Upper lobe of left lung (tissue), 6 donors: Measurements from ENCODE around the gene TELO2. TPM values are rescaled to one million over a fixed set of nuclear protein-coding genes. Genes with fewer than 3 reads are reported as not detected.
A peak's percentile ranks its signal among the peaks of the same experiment; 100 is the strongest.

ENCODE experiments used
- ATAC-seq, 2 donors: fragments of 200-7000 bp; cut with Tn5 transposase; one replicate each; pipeline ENCODE4 v1.9.1; 2022; ENCODE audit warnings: mild to moderate bottlenecking in 2 of 2, moderate library complexity in 2 of 2; ENCODE audit not compliant: low FRiP score in 2 of 2
- DNase-seq, 2 donors: peaks; one replicate each; pipeline ENCODE4 v3.0.0-alpha.2; 2019 to 2020
- H3K27ac ChIP-seq, 4 donors: fragments of 200-600 bp; sonication (generic); one replicate each; pipeline ENCODE4 v1.5.1; 2016 to 2019
- H3K27me3 ChIP-seq, 4 donors: fragments of 200-600 bp; sonication (generic); one replicate each; pipeline ENCODE4 v1.5.1; 2017 to 2019
- H3K36me3 ChIP-seq, 4 donors: fragments of 200-600 bp; sonication (generic); one replicate each; pipeline ENCODE4 v1.5.1; 2016 to 2019
- H3K4me1 ChIP-seq, 4 donors: fragments of 200-600 bp; sonication (generic); one replicate each; pipeline ENCODE4 v1.5.1; 2018 to 2019
- H3K4me3 ChIP-seq, 4 donors: fragments of 200-600 bp; sonication (generic); one replicate each; pipeline ENCODE4 v1.5.1; 2017 to 2019; ENCODE audit warnings: mild to moderate bottlenecking in 2 of 4, moderate library complexity in 1 of 4
- H3K9me3 ChIP-seq, 4 donors: fragments of 200-600 bp; sonication (generic); one replicate each; pipeline ENCODE4 v1.5.1; 2018 to 2019
- EP300 ChIP-seq, 4 donors: sonication (generic); formaldehyde crosslinking; IDR thresholded peaks; one replicate each; pipeline ENCODE4 v1.5.1; 2017; ENCODE audit warnings: antibody characterized with exemption in 4 of 4, control low read depth in 2 of 4
- POLR2A ChIP-seq, 4 donors: fragments of 450-650 bp; IDR thresholded peaks; one replicate each; pipeline ENCODE4 v1.5.1; 2016 to 2017; ENCODE audit warnings: antibody characterized with exemption in 4 of 4, mild to moderate bottlenecking in 2 of 4
- POLR2AphosphoS5 ChIP-seq, 2 donors: sonication (generic); formaldehyde crosslinking; IDR thresholded peaks; one replicate each; pipeline ENCODE4 v1.5.1; 2017; ENCODE audit warnings: antibody characterized with exemption in 2 of 2
- whole genome bisulfite sequencing, 2 donors: methylation state at CpG; one replicate each; pipeline ENCODE4 v1.1.5; 2017 to 2018; 5-methylcytosine and 5-hydroxymethylcytosine counted together
- total RNA-seq, 6 donors: library from RNA; depleted of rRNA in 4 of 6; stranded (reverse); fragments of >200 nt in 4 of 6; gene quantifications; one replicate each; pipeline versions ENCODE4 v1.1.0 to v1.2.1, GENCODE V29; 2016 to 2021
- TF ChIP-seq, protein P1 (sequence below), 6 experiments: fragments of 450-650 bp in 4 of 6; fragments of 200-600 bp in 2 of 6; sonication (generic) in 2 of 6; IDR thresholded peaks; one replicate each; pipeline ENCODE4 v1.5.1; 2016 to 2019; ENCODE audit warnings: antibody characterized with exemption in 6 of 6
- donor health status: DM: no; HTN: no; CAD: no; lungs with moderate emphysema.
- donor health status: DM: no; HTN: yes; CAD: no; lungs with severe emphysema.

TELO2 gene
- total RNA-seq, 6 donors from 2014 or later: 13.8 to 130 (median 41.5) TPM

DNA sequence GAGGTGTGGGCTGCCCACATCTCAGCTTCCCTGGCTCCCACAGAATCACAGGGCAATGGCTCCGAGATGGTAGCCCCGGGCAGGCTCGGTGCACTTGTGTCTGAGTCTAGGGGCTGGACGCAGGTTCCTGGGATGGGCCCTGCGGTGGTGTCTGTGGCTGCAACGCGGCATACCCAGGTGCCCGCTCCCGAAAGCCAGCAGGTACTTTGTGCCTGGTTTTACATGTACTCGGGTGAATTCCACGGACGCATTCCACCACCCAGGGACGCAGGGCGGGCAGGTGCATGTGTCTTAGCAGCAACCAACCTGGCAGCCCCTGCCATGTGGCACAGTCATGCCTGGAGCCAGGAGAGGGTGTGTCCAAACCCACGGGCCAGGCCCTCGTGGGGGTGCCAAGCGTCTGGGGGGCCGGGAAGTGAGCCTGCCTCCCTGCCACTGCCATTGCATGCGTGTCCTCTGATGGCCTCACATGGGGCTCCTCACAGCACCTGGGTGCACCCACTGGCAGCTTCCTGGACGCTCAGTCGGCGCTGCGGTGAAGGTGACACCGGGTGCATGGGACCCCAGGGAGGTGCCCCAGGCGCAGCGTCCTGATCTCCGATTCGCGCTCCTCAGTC, 35.9 kb downstream of the TELO2 start:
- H3K27me3 ChIP-seq: no peaks in the 10 kb centered on the region
- peaks cover 44 to 67% (median 53%) of the 10 kb centered on the region in 4 donors for H3K4me1 ChIP-seq
- peaks cover 0 to 6% (median 3%) of the 10 kb centered on the region in 4 donors for H3K36me3 ChIP-seq
- peak overlapping the region; percentile 33 to 97 (median 94) for H3K27ac ChIP-seq
- no peak overlapping the region for H3K4me3 ChIP-seq
- no peaks in the 10 kb centered on the region for H3K9me3 ChIP-seq
- no peak for ATAC-seq
- TF ChIP-seq, protein P1, sequence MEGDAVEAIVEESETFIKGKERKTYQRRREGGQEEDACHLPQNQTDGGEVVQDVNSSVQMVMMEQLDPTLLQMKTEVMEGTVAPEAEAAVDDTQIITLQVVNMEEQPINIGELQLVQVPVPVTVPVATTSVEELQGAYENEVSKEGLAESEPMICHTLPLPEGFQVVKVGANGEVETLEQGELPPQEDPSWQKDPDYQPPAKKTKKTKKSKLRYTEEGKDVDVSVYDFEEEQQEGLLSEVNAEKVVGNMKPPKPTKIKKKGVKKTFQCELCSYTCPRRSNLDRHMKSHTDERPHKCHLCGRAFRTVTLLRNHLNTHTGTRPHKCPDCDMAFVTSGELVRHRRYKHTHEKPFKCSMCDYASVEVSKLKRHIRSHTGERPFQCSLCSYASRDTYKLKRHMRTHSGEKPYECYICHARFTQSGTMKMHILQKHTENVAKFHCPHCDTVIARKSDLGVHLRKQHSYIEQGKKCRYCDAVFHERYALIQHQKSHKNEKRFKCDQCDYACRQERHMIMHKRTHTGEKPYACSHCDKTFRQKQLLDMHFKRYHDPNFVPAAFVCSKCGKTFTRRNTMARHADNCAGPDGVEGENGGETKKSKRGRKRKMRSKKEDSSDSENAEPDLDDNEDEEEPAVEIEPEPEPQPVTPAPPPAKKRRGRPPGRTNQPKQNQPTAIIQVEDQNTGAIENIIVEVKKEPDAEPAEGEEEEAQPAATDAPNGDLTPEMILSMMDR (IDR thresholded peaks at IDR 0.05): no peak
- TF ChIP-seq POLR2AphosphoS5 (IDR thresholded peaks at IDR 0.05) (no peak), POLR2A (IDR thresholded peaks at IDR 0.05) (no peak), EP300 (IDR thresholded peaks at IDR 0.05) (no peak)
- WGBS, 2 donors: 92 to 94% methylated on average over 9 to 29 of the region's 29 CpGs
- DNase-seq: peak in 1 of 2 donors; percentile 76

DNA sequence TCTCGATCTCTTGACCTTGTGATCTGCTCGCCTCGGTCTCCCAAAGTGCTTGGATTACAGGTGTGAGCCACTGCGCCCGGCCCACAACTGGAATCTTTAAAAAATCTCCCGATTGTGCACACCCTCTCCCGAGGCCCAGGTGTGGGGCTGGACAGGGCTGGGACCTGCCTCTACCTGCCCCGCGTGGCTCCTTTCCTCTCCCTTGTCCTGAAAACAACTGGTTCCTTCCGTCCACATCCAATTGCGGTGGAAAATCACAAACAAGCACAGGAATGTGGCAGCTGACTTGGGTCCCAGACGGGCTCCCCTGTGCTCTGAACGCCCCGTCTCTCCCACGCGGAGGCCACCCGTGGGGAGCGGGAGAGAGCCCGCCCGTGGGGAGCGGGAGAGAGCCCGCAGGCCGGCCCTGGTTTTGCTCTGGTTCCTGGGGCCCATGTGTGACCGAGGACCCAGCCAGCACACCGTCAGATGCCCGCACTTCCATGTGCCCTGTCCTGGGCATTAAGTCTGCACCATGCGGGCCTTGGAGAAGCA, 37.3 kb downstream of the TELO2 start:
- no peak for DNase-seq
- H3K27me3 ChIP-seq: no peaks in the 10 kb centered on the region
- no peak for ATAC-seq
- peaks cover 44 to 67% (median 53%) of the 10 kb centered on the region in 4 donors for H3K4me1 ChIP-seq
- peaks cover 0 to 8% (median 4%) of the 10 kb centered on the region in 4 donors for H3K36me3 ChIP-seq
- TF ChIP-seq EP300 (IDR thresholded peaks at IDR 0.05) (no peak), POLR2AphosphoS5 (IDR thresholded peaks at IDR 0.05) (no peak)
- no peaks in the 10 kb centered on the region for H3K9me3 ChIP-seq
- H3K27ac ChIP-seq: peak overlapping the region; percentile 93 to 97 (median 96)
- 87 to 95% methylated on average over 23 to 27 of the region's 27 CpGs for WGBS, 2 donors
- H3K4me3 ChIP-seq: peak overlapping the region in 2 of 4 donors; percentile 75 to 87

DNA sequence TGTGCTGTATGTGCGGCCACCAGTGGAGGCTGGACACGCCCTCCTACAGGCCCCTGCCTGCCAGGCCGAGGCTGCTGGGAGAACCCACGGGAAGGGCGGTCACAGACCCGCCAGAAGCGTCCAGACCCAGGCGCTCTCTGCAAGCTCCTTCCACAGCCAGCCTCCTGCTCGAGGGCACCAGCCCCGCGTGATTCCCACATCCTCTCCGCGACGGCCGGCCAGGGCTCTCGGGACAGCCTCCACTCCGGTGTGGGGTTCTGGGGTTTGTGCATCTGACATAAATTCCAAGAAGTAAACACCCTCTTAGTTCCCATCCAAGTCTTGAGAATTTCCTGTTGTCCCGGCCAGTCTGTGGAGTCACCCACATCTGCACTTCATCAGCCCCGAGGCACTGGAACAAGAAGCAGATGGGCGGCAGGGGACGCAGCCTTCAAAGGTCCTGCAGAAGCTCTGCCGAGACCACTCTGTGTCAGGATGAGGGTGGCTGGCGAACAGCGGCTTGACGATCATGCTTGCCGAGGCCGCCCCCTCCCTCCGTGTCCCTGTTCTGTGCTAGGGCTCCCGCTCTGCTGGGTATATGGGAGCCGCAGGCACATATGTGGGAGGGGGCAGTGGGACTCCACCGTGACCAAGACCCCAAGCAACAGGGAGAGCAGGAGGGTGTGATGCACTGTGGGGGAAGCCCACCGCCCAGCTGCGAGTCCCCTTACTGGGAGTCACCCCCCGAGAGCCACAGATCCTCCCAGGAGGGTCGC, 37.9 kb downstream of the TELO2 start:
- WGBS, 2 donors: 62 to 66% methylated on average over 15 to 31 of the region's 35 CpGs
- Histone ChIP-seq H3K4me3 (peak overlapping the region in 3 of 4 donors; percentile 11 to 87 (median 75)), H3K27me3 (no peaks in the 10 kb centered on the region), H3K36me3 (peaks cover 0 to 14% (median 10%) of the 10 kb centered on the region in 4 donors), H3K27ac (peak overlapping the region; percentile 93 to 97 (median 96)), H3K9me3 (no peaks in the 10 kb centered on the region), H3K4me1 (peaks cover 44 to 72% (median 53%) of the 10 kb centered on the region in 4 donors)
- TF ChIP-seq, protein P1 (IDR thresholded peaks at IDR 0.05): no peak
- TF ChIP-seq POLR2AphosphoS5 (IDR thresholded peaks at IDR 0.05) (peak; percentile 85 to 87), EP300 (IDR thresholded peaks at IDR 0.05) (peak in 3 of 4 donors; percentile 56 to 87 (median 83)), POLR2A (IDR thresholded peaks at IDR 0.05) (peak in 1 of 4 donors; percentile 49)
- DNase-seq (peak; percentile 47 to 87), ATAC-seq (peak in 1 of 2 donors; percentile 65)

DNA sequence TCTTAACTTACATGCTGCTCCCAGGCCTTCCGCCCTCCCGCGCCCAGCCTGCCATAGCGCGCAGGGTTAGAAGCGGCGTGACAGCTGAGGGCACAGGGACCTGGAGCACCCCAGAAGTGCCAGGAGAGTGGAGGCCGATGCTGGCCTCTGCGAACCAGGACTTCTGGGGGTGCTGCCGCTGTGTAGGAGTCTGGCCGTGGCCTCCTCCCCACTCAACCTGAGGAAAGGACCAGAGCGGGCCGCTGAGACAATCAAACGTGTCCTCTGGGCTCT, 38.4 kb downstream of the TELO2 start:
- Histone ChIP-seq H3K27me3 (no peaks in the 10 kb centered on the region), H3K4me3 (peak overlapping the region in 3 of 4 donors; percentile 11 to 87 (median 75)), H3K36me3 (peaks cover 0 to 19% (median 12%) of the 10 kb centered on the region in 4 donors), H3K4me1 (peaks cover 44 to 75% (median 51%) of the 10 kb centered on the region in 4 donors), H3K9me3 (no peaks in the 10 kb centered on the region), H3K27ac (peak overlapping the region; percentile 93 to 97 (median 96))
- ATAC-seq (no peak), DNase-seq (peak in 1 of 2 donors; percentile 73)
- no peak for TF ChIP-seq EP300 (IDR thresholded peaks at IDR 0.05)
- TF ChIP-seq, protein P1 (IDR thresholded peaks at IDR 0.05): no peak
- no peak for TF ChIP-seq POLR2A (IDR thresholded peaks at IDR 0.05)
- no peak for TF ChIP-seq POLR2AphosphoS5 (IDR thresholded peaks at IDR 0.05)
- WGBS, 2 donors: 80 to 92% methylated on average over 14 of the region's 14 CpGs
